Type B pancreatic cell (in vitro differentiated cells): ENCODE data around the gene UNC79. TPM values are rescaled to one million over a fixed set of nuclear protein-coding genes. Genes with fewer than 3 reads are reported as not detected.
A peak's percentile ranks its signal among the peaks of the same experiment; 100 is the strongest.

Source experiments
- DNase-seq: peaks from one replicate; pipeline ENCODE4 v3.0.0; 2021; ENCODE audit warnings: mixed read lengths; ENCODE audit not compliant: unreplicated experiment; ENCODE audit errors: extremely low spot score
- H3K27ac Mint-ChIP-seq: 2 replicates; pipeline ENCODE4 v1.8.0; 2021; ENCODE audit warnings: mild to moderate bottlenecking, mixed read lengths
- H3K27me3 Mint-ChIP-seq: 2 replicates; pipeline ENCODE4 v1.8.0; 2021; ENCODE audit warnings: mixed read lengths
- H3K36me3 Mint-ChIP-seq: 2 replicates; pipeline ENCODE4 v1.8.0; 2021; ENCODE audit warnings: mixed read lengths
- H3K4me1 Mint-ChIP-seq: one replicate; pipeline ENCODE4 v1.8.0; 2021; ENCODE audit warnings: mixed read lengths; ENCODE audit not compliant: unreplicated experiment
- H3K4me3 Mint-ChIP-seq: 2 replicates; pipeline ENCODE4 v1.8.0; 2021; ENCODE audit warnings: mild to moderate bottlenecking, mixed read lengths
- H3K9me3 Mint-ChIP-seq: 2 replicates; pipeline ENCODE4 v1.8.0; 2021; ENCODE audit warnings: mixed read lengths
- CTCF ChIP-seq: fragments of 200-600 bp; sonication (generic); conservative IDR thresholded peaks from 2 replicates; pipeline ENCODE4 v1.5.0; 2021; ENCODE audit warnings: antibody characterized with exemption, mild to moderate bottlenecking
- total RNA-seq: library from RNA; stranded (reverse); gene quantifications from 2 replicates; pipeline ENCODE4 v1.2.1, GENCODE V29; 2021; ENCODE audit warnings: low replicate concordance

Gene UNC79
- total RNA-seq, 1 donor from 2014 or later, result 2.1 TPM

- Mint-ChIP-seq H3K9me3 (no peaks in the 10 kb centered on the region), H3K4me1 (no peaks in the 10 kb centered on the region), H3K27ac (no peak overlapping the region), H3K4me3 (no peak overlapping the region), H3K36me3 (no peaks in the 10 kb centered on the region), H3K27me3 (no peaks in the 10 kb centered on the region)
- peak; percentile 53 for DNase-seq
- no peak for TF ChIP-seq CTCF
Observed at GRCh38 chr14:93720981-93721483, 290.3 kb downstream of the UNC79 start.

GRCh38 chr14:93723001-93723400 is 292.3 kb downstream of the UNC79 start:
- Mint-ChIP-seq H3K27me3 (peaks cover 5% of the 10 kb centered on the region), H3K36me3 (peaks cover 4% of the 10 kb centered on the region), H3K4me3 (no peak overlapping the region), H3K27ac (no peak overlapping the region), H3K4me1 (no peaks in the 10 kb centered on the region), H3K9me3 (no peaks in the 10 kb centered on the region)
- DNase-seq, result peak; percentile 32
- TF ChIP-seq CTCF, result no peak

GRCh38 chr14:93725002-93725582 is 294.4 kb downstream of the UNC79 start:
- H3K4me3 Mint-ChIP-seq, result no peak overlapping the region
- DNase-seq, result no peak
- peaks cover 5% of the 10 kb centered on the region for H3K27me3 Mint-ChIP-seq
- H3K4me1 Mint-ChIP-seq, result no peaks in the 10 kb centered on the region
- H3K9me3 Mint-ChIP-seq, result no peaks in the 10 kb centered on the region
- H3K27ac Mint-ChIP-seq, result no peak overlapping the region
- H3K36me3 Mint-ChIP-seq, result peaks cover 4% of the 10 kb centered on the region
- no peak for TF ChIP-seq CTCF

- no peak overlapping the region for H3K4me3 Mint-ChIP-seq
- H3K27me3 Mint-ChIP-seq, result peaks cover 9% of the 10 kb centered on the region
- H3K27ac Mint-ChIP-seq, result no peak overlapping the region
- no peak for TF ChIP-seq CTCF
- DNase-seq, result no peak
- H3K9me3 Mint-ChIP-seq, result no peaks in the 10 kb centered on the region
- peaks cover 4% of the 10 kb centered on the region for H3K36me3 Mint-ChIP-seq
- H3K4me1 Mint-ChIP-seq, result no peaks in the 10 kb centered on the region
Observed at GRCh38 chr14:93725993-93726392, 295.3 kb downstream of the UNC79 start.

GRCh38 chr14:93727039-93727740 is 296.5 kb downstream of the UNC79 start:
- Mint-ChIP-seq H3K4me3 (no peak overlapping the region), H3K36me3 (peaks cover 4% of the 10 kb centered on the region), H3K27ac (no peak overlapping the region), H3K27me3 (peaks cover 12% of the 10 kb centered on the region), H3K4me1 (no peaks in the 10 kb centered on the region), H3K9me3 (no peaks in the 10 kb centered on the region)
- no peak for TF ChIP-seq CTCF
- DNase-seq, result no peak
